GM08714 (cell line): ENCODE data around the gene ZNF354B.
"Not testable (repeated sequence)": the region's sequence is repeated elsewhere in the genome, so short reads cannot be mapped to it uniquely, and the experiment has no call there.

Source experiments
- H3K4me3 ChIP-seq: fragments of 200-500 bp; sonication (Bioruptor generic); 2 replicates; pipeline ENCODE4 v1.5.1; 2014; ENCODE audit warnings: mild to moderate bottlenecking, low read length, inconsistent platforms
- ZNF274 ChIP-seq: IDR thresholded peaks from 2 replicates; pipeline ENCODE4 v1.6.1; 2012; ENCODE audit warnings: mild to moderate bottlenecking, low read depth, low read length

ZNF354B gene

DNA sequence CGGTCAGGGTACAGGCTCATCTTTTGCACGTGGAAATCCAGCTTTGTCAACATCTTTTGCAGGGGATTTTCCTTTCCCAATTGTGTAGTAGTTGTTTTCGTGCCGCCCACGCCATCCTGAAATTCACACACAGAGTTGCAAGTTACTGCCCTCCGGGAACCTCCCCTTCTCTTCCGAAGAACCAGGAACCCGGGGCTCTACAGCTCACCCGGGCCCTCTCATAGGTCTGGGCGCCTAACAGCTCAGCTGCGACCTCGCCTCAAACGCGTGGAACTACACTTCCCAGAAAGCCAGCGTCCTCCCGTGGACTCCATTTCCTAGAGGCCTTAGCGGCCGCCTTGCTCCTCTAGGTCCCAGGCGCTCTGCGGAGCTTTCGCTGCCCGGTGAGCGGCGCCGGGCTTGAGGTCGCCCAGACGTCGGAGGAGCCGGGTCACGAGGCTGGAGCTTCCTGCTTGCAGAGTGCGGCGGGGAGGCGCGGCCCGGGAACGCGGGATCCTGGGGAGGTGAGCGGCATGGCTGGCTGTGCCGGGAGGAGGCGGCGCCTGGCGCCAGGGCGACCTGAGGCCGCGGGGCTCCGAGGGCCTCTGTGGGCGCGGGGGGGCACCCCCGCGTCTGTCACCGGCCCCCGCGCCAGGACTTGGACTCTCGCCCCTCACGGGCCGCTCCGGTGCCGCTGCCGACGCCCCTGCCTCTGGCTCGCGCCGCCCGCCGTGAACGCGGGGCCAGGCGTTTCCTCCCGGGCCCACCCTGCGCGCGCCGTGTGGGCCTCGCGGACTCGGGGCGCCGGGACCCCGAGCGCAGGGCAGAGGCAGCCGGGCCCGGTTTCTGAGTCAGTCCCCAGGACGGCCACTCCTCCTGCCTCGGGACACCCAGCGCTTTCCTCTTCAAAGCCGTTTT lies at the start of gene ZNF354B:
Gene ZNF354B, plus strand, starts transcription at position 329 of the 897 bp plus-strand sequence. CDS start 1,095 bp downstream, outside the sequence.
- TF ChIP-seq ZNF274 = no peak
- peak within 1 kb of the TSS; percentile 82; the same call in 1 of the 2 replicates for H3K4me3 ChIP-seq

- TF ChIP-seq ZNF274 = no peak
- H3K4me3 ChIP-seq = no peak overlapping the region
Measured at GRCh38 chr5:178817506-178817905, 42.2 kb upstream of the ZNF354B start.

DNA sequence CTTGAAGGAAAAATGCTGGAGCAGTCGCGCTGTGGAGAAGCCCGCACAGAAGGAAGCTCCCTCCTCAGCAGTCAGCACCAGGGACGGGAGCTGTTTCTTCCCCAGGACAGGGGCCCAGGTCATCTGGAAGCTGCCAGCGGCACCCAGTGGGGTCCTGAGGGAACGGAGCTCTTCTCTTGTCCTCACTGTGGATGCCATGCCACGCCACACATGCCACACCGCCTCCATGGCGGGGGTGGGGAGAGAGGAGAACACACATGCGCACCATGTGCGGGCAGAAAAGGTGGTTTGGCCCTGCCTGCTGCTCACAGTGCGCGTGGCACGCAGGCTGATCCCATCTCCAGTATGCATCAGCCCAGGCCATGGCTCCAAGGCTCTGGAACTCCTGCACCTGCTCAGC lies 41.7 kb upstream of the ZNF354B start:
- H3K4me3 ChIP-seq = no peak overlapping the region
- TF ChIP-seq ZNF274 = no peak

GRCh38 chr5:178820001-178820400 lies 39.8 kb upstream of the ZNF354B start:
- no peak overlapping the region for H3K4me3 ChIP-seq
- no peak for TF ChIP-seq ZNF274

GRCh38 chr5:178825444-178825843 lies 34.3 kb upstream of the ZNF354B start:
- H3K4me3 ChIP-seq = no peak overlapping the region
- no peak for TF ChIP-seq ZNF274

DNA sequence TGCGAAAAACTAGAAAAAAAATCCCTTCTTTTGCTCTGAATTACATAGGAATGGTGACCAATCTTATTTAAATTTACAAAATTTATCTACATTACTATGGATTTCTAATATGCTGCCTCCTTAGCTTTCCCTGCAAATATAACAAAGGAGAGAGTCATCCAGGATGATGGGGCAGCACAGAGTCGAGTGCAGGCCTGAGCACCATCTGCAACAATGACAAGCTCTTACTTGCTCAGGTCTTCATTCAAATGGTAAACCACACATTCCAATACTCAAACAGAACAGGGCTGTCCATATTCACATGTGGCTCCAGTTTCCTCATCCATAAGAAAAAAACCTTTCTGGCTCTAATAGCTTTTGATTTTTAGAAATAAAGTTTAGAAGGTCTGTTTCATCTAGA lies 33.5 kb upstream of the ZNF354B start:
- TF ChIP-seq ZNF274 = no peak
- H3K4me3 ChIP-seq = no peak overlapping the region

GRCh38 chr5:178827636-178828035 lies 32.1 kb upstream of the ZNF354B start:
- TF ChIP-seq ZNF274 = no peak
- H3K4me3 ChIP-seq = no peak overlapping the region

DNA sequence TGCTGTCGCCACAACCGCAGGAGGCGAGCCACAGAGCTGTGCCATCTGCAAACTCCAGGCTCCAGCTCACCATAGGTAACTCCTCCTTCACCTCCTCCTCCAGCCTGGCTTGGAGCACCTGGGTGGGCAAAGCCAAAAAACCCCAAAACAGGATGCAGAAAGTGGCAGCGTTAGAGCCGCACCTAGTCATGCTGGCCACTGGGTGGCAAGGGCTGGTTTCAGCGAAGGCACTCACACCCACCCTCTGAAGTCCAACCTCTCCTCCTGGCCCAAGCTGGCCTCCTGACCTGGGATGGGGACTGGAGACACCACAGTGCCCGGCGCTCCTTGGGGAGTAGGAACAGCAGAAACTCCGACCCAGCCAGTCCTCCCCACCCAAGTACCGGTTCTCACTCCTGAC lies 28.7 kb upstream of the ZNF354B start:
- no peak overlapping the region for H3K4me3 ChIP-seq
- no peak for TF ChIP-seq ZNF274

DNA sequence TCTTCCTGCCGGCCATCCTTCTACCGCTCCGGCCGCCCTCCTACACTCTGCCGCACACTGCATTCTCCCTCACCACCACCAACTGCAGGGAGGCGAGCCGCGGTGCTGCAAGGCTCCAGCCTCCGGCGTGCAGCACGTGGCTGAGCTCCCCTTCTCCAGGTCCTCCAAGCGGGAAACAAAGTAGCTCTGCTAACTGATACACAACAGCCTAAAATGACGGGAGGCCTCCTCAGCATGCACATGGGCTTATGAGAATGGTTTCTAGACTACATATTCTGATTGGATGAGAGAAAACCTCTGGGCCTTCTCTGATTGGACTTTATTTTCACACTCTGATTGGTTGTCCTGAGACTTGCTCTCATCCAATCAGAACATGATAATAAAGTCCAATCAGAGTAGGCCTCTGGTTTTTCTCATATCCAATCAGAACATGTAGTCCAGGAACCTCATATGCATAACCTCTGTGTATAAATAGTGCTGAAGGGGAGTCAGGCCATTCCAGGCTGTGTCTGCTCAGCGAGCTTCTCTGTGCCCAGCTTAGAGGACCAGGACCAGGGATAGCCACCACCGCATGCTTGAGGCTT lies 27.0 kb upstream of the ZNF354B start:
- H3K4me3 ChIP-seq = no peak overlapping the region
- TF ChIP-seq ZNF274 = no peak

- no peak overlapping the region for H3K4me3 ChIP-seq
- TF ChIP-seq ZNF274 = no peak
Measured at GRCh38 chr5:178836628-178837027, 23.1 kb upstream of the ZNF354B start.

DNA sequence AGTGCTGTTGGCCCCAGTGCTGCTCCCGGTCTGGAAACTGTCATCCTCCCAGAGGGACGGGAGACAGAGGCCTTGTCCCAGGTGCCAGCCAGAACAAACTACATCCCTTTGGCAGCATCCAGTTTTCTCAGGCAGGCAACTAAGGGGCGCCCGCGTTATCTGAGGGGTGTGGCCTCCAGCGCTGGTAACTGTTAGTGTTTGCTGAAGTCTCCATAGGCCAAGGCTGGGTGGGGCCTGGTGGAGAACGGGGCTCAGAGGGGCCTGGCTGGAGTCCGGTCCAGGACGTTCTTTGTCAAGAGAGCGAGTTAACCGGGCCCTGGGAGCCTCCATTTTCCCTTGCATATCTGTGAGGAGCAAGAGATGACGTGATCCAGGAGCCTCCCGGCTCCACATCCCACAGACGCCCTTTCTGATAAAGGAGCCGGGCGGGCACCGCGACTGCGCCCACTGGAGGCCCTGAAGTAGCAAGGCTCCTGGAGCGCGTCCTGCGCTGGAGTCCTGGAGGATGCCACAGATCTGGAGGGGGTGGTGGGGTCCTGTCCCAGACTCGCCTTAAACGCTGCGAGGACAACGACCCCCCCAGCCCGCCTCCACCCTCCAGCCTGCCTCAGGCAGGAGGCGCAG lies 20.9 kb upstream of the ZNF354B start:
- H3K4me3 ChIP-seq = not testable (repeated sequence)

DNA sequence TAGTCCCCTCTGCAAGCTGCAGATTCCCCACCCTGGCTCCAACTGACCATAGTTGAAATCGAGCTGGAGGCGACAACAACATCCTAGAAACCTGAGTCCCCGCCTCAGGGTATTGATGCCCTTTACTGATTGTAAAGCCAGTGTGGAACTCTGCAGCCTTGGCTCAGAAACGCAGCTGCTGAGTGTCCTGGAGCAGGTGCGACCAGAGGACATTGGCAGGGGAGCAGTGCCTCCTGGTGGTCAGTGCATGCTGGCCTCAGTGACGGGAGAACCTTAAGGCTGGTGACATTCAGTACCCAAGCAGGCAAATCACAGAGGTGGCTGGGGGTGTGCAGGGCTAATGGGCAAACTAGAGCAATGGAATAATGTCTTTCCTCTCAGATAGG lies 20.4 kb upstream of the ZNF354B start:
- no peak for TF ChIP-seq ZNF274
- H3K4me3 ChIP-seq = no peak overlapping the region

GRCh38 chr5:178840399-178840798 lies 19.4 kb upstream of the ZNF354B start:
- H3K4me3 ChIP-seq = not testable (repeated sequence)

- H3K4me3 ChIP-seq = no peak overlapping the region
- no peak for TF ChIP-seq ZNF274
Measured at GRCh38 chr5:178849316-178849715, 10.4 kb upstream of the ZNF354B start.

DNA sequence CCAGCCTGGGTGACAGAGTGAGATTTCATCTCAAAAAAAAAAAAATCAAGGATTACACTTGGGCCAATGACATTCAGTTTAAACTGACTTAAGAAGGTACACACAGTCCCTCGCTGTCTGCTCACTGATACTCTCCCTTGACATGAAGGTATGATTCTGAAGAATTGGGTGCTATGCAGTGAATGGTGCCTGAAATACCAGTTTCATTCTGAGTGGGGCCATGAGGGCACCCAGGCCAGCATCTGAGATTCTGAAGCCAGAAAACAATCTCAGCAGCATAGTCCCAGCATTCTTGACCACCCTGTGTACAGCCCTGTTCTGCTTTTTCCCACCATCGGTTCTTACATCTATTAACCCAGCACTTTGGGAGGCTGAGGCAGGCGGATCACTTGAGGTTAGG lies 7.8 kb upstream of the ZNF354B start:
- no peak overlapping the region for H3K4me3 ChIP-seq
- TF ChIP-seq ZNF274 = no peak

GRCh38 chr5:178854284-178854683 lies 5.5 kb upstream of the ZNF354B start:
- H3K4me3 ChIP-seq = no peak overlapping the region
- TF ChIP-seq ZNF274 = no peak

DNA sequence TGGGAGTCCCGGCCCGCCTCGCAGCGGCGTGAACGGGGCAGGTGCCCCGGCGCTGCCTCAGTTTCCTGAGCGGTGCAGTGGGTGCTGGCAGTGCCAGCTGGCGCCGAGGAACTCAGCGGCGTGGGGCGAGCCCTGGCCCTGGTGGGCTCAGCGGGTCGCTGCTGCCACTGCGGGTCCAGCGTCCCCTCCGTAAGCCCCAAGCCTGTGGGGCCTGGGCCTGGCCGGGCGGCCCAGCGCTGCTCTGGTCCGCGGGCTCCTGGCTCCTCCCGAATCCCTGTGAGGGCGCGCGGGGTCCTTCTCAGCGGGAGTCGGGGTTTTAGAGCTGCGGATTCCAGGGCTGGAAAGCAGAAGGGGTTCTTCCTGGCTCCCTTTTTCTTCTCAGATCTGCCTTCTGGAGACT lies 862 bp downstream of the ZNF354B start:
- peak overlapping the region; percentile 82; the same call in 1 of the 2 replicates for H3K4me3 ChIP-seq
